ENCODE data around the gene SYT9. TPM values are rescaled to one million over a fixed set of nuclear protein-coding genes. Genes with fewer than 3 reads are reported as not detected.

SYT9 gene
- total and polyA plus RNA-seq, 12 donors: 0.94 to 17.7 (median 5.0) TPM

DNA sequence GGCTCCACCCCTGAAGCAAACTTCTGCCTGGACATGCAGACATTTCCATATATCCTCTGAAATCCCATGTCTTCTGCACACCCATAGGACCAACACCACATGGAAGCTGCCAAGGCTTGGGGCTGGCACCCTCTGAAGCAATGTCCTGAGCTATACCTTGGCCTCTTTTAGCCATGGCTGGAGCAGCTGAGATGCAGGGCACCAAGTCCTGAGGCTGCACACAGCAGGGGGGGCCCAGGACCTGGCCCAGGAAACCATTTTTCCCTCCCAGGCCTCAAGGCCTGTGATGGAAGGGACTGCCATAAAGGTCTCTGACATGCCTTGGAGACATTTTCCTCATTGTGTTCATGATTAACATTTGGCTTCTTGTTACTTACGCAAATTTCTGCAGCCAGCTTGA is 34.5 kb downstream of the SYT9 start:
- no peaks in the 10 kb centered on the region for H3K36me3 ChIP-seq (replicated peaks in 1 of 2)
- WGBS, 4 donors: 89 to 96% (median 92%) methylated on average over 1 of the region's 1 CpG
- H3K27me3 ChIP-seq: no peaks in the 10 kb centered on the region
- H3K27ac ChIP-seq: no peak overlapping the region
- no peak overlapping the region for H3K4me3 ChIP-seq
- intact Hi-C loops (cut with DNase I): no loop called here
- DNase-seq: no peak
- H3K9me3 ChIP-seq (replicated peaks in 1 of 3): no peaks in the 10 kb centered on the region
- no peaks in the 10 kb centered on the region for H3K4me1 ChIP-seq (replicated peaks in 1 of 2)
- TF ChIP-seq, protein P1, sequence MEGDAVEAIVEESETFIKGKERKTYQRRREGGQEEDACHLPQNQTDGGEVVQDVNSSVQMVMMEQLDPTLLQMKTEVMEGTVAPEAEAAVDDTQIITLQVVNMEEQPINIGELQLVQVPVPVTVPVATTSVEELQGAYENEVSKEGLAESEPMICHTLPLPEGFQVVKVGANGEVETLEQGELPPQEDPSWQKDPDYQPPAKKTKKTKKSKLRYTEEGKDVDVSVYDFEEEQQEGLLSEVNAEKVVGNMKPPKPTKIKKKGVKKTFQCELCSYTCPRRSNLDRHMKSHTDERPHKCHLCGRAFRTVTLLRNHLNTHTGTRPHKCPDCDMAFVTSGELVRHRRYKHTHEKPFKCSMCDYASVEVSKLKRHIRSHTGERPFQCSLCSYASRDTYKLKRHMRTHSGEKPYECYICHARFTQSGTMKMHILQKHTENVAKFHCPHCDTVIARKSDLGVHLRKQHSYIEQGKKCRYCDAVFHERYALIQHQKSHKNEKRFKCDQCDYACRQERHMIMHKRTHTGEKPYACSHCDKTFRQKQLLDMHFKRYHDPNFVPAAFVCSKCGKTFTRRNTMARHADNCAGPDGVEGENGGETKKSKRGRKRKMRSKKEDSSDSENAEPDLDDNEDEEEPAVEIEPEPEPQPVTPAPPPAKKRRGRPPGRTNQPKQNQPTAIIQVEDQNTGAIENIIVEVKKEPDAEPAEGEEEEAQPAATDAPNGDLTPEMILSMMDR (IDR thresholded peaks at IDR 0.05): no peak
- TF ChIP-seq POLR2A (IDR thresholded peaks at IDR 0.05): no peak

DNA sequence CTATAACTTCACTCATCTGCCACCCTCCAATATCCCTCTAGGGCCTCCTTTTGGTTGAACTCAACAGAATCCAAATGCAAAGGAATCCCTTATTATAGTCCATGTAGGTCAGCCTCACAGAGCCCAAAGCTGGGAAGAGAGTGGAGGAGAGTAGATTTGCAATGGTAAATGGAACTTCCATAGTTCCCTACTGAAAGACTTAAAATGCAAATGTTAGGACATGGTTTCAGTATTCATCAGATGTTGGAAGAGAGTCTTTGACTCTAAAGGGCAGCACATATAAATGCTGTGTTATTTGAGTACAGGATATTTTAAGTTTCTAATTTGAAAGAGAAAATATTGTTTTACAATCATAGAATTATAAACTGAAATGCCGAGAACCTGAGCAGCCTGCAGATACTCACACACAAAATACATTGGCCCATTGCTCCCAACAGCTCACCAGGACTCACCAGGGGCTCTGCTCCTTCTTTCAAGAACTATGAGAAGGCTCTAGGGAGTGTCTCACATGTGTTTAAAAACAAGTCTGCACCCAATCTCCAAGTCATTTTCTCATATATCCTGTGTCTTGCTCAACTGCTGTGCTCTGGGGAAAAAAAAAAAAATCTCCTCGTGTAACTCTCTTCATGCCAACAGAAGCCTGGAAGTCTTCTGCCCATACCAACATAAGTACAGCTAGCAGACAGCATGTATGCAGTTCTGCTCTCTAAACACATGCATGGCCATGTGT is 39.6 kb downstream of the SYT9 start:
- no peaks in the 10 kb centered on the region for H3K27me3 ChIP-seq
- DNase-seq: no peak
- H3K4me1 ChIP-seq (replicated peaks in 1 of 2): no peaks in the 10 kb centered on the region
- no peaks in the 10 kb centered on the region for H3K9me3 ChIP-seq (replicated peaks in 1 of 3)
- intact Hi-C loops (cut with DNase I): no loop called here
- WGBS, 4 donors: 68 to 81% (median 74%) methylated on average over 2 of the region's 2 CpGs
- H3K27ac ChIP-seq: no peak overlapping the region
- TF ChIP-seq, protein P1 (IDR thresholded peaks at IDR 0.05): no peak
- TF ChIP-seq POLR2A (IDR thresholded peaks at IDR 0.05): no peak
- no peaks in the 10 kb centered on the region for H3K36me3 ChIP-seq (replicated peaks in 1 of 2)
- no peak overlapping the region for H3K4me3 ChIP-seq

DNA sequence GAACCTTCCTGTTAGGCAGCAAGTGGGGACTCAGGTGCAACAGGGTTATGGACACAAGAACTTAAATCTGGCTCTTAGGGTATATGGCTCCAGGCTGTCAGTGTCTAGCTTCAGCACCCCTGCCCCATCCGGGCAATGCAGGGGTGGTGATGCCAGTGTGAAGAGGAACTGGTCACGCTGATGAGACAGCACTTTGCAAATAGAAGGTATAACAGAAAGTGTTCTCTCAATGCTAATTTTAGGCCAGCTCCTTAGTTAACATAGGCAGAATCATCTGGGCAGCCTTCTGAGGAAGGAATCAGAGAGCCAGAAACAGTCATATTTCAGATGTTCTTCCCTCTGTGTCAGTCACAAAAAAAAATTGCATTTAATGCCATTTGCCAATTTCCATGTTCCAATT is 41.2 kb downstream of the SYT9 start:
- Histone ChIP-seq H3K36me3 (replicated peaks in 1 of 2) (no peaks in the 10 kb centered on the region), H3K4me1 (replicated peaks in 1 of 2) (no peaks in the 10 kb centered on the region), H3K9me3 (replicated peaks in 1 of 3) (no peaks in the 10 kb centered on the region), H3K27ac (no peak overlapping the region), H3K27me3 (no peaks in the 10 kb centered on the region), H3K4me3 (no peak overlapping the region)
- TF ChIP-seq, protein P1 (IDR thresholded peaks at IDR 0.05): no peak
- no peak for TF ChIP-seq POLR2A (IDR thresholded peaks at IDR 0.05)
- no peak for DNase-seq
- 79 to 94% (median 87%) methylated on average over 2 of the region's 2 CpGs for WGBS, 4 donors
- intact Hi-C loops (cut with DNase I): no loop called here

DNA sequence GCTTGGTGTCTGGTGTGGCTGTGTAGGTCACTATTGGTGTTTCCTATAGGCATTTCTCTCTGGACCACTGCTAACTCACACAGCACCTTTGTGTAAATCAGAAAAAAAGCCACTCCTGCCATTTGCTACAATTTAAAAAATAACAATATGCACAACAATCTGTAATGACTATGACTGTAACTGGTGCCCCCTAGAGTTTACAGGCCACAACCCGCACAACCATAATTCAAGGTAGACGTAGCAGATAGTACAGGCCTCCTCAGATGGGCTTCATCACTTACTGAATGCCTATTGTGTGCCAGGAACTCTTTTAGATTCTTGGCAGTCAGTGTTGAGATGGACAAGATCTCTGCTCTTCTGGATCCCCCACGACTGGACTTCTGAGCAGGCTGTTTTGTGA is 47.7 kb downstream of the SYT9 start:
- DNase-seq: no peak

More for the DNA sequence above, 47.7 kb downstream of the SYT9 start:
- intact Hi-C loops (cut with DNase I): no loop called here
- Histone ChIP-seq H3K4me3 (no peak overlapping the region), H3K27ac (no peak overlapping the region), H3K4me1 (replicated peaks in 1 of 2) (no peaks in the 10 kb centered on the region), H3K27me3 (no peaks in the 10 kb centered on the region), H3K9me3 (replicated peaks in 1 of 3) (no peaks in the 10 kb centered on the region), H3K36me3 (replicated peaks in 1 of 2) (no peaks in the 10 kb centered on the region)
- 84 to 88% (median 84%) methylated on average over 3 of the region's 3 CpGs for WGBS, 4 donors
- TF ChIP-seq, protein P1 (IDR thresholded peaks at IDR 0.05): no peak
- TF ChIP-seq POLR2A (IDR thresholded peaks at IDR 0.05): no peak
